Measurements from ENCODE around the gene PWWP2B.

The PWWP2B gene

GRCh38 chr10:132407243-132407746, 10.3 kb downstream of the PWWP2B start:
- no peak for DNase-seq (ENCODE audit: low read depth in 2 of 2)

GRCh38 chr10:132407846-132408278, 10.9 kb downstream of the PWWP2B start:
- DNase-seq (ENCODE audit: low read depth in 2 of 2), result no peak

GRCh38 chr10:132408367-132408781, 11.4 kb downstream of the PWWP2B start:
- no peak for DNase-seq (ENCODE audit: low read depth in 2 of 2)

- DNase-seq (ENCODE audit: low read depth in 2 of 2), result no peak
Measured at GRCh38 chr10:132408823-132409666, 12.0 kb downstream of the PWWP2B start.

- no peak for DNase-seq (ENCODE audit: low read depth in 2 of 2)
Measured at GRCh38 chr10:132409667-132410028, 12.6 kb downstream of the PWWP2B start.

- DNase-seq (ENCODE audit: low read depth in 2 of 2), result no peak
Measured at GRCh38 chr10:132410056-132410778, 13.2 kb downstream of the PWWP2B start.

GRCh38 chr10:132410779-132411532, 14.0 kb downstream of the PWWP2B start:
- no peak for DNase-seq (ENCODE audit: low read depth in 2 of 2)

GRCh38 chr10:132411561-132412253, 14.7 kb downstream of the PWWP2B start:
- no peak for DNase-seq (ENCODE audit: low read depth in 2 of 2)

- DNase-seq (ENCODE audit: low read depth in 2 of 2), result no peak
Measured at GRCh38 chr10:132412316-132413192, 15.6 kb downstream of the PWWP2B start.

- DNase-seq (ENCODE audit: low read depth in 2 of 2), result no peak
Measured at GRCh38 chr10:132413226-132414205, 16.5 kb downstream of the PWWP2B start.

- DNase-seq (ENCODE audit: low read depth in 2 of 2), result no peak
Measured at GRCh38 chr10:132414402-132415016, 17.5 kb downstream of the PWWP2B start.

GRCh38 chr10:132415255-132415654, 18.3 kb downstream of the PWWP2B start:
- no peak for DNase-seq (ENCODE audit: low read depth in 2 of 2)

- DNase-seq (ENCODE audit: low read depth in 2 of 2), result no peak
Measured at GRCh38 chr10:132415956-132416355, 19.0 kb downstream of the PWWP2B start.

GRCh38 chr10:132416566-132417256, 19.7 kb downstream of the PWWP2B start:
- no peak for DNase-seq (ENCODE audit: low read depth in 2 of 2)

- DNase-seq (ENCODE audit: low read depth in 2 of 2), result no peak
Measured at GRCh38 chr10:132417257-132417910, 20.4 kb downstream of the PWWP2B start.

GRCh38 chr10:132417957-132418441, 21.0 kb downstream of the PWWP2B start:
- no peak for DNase-seq (ENCODE audit: low read depth in 2 of 2)

All from stimulated activated CD8-positive, alpha-beta memory T cell treated with anti-CD3 and anti-CD28 coated beads, Interleukin-7, amount 100 ng/mL, for 4 hours (primary cell).